Skeletal muscle tissue (tissue), 4 donors: Measurements from ENCODE around the gene CTNNA3. TPM values are rescaled to one million over a fixed set of nuclear protein-coding genes. Genes with fewer than 3 reads are reported as not detected.

ENCODE experiments used
- H3K27ac ChIP-seq: one replicate; pipeline ENCODE4 v1.7.0; 2013; ENCODE audit warnings: mild to moderate bottlenecking, low read depth, low read length, inconsistent platforms
- H3K27me3 ChIP-seq, 3 donors: one replicate each; pipeline ENCODE4 v1.7.0; 2013; ENCODE audit warnings: low read length in 3 of 3; ENCODE audit not compliant: control insufficient read depth in 3 of 3, insufficient read depth in 3 of 3
- H3K36me3 ChIP-seq, 3 donors: one replicate each; pipeline ENCODE4 v1.7.0; 2013; ENCODE audit warnings: low read length in 3 of 3; ENCODE audit not compliant: control insufficient read depth in 3 of 3, insufficient read depth in 3 of 3
- H3K4me1 ChIP-seq, 3 donors: one replicate each; pipeline ENCODE4 v1.7.0; 2013; ENCODE audit warnings: low read length in 3 of 3, mild to moderate bottlenecking in 3 of 3; ENCODE audit not compliant: control insufficient read depth in 3 of 3, insufficient read depth in 3 of 3
- H3K4me3 ChIP-seq, 3 donors: one replicate each; pipeline ENCODE4 v1.7.0; 2013; ENCODE audit warnings: low read length in 3 of 3
- H3K9ac ChIP-seq, 3 donors: one replicate each; pipeline ENCODE4 v1.7.0; 2013; ENCODE audit warnings: low read length in 3 of 3, mild to moderate bottlenecking in 3 of 3, moderate library complexity in 2 of 3, low read depth in 1 of 3
- H3K9me3 ChIP-seq, 3 donors: one replicate each; pipeline ENCODE4 v1.7.0; 2013; ENCODE audit warnings: low read length in 3 of 3; ENCODE audit not compliant: control insufficient read depth in 3 of 3
- total RNA-seq: library from RNA; depleted of rRNA; stranded (reverse); fragments of >200 nt; gene quantifications from one replicate; pipeline ENCODE4 v1.2.3, GENCODE V29; 2014
- donor health status: Osteomylitis.

The CTNNA3 gene
- total RNA-seq, 1 donor from 2014 or later: 24.0 TPM

GRCh38 chr10:65900271-65900670 is 1795.7 kb downstream of the CTNNA3 start:
- no peaks in the 10 kb centered on the region for H3K36me3 ChIP-seq
- no peak overlapping the region for H3K27ac ChIP-seq
- no peaks in the 10 kb centered on the region for H3K27me3 ChIP-seq
- no peak overlapping the region for H3K4me3 ChIP-seq
- H3K4me1 ChIP-seq: no peaks in the 10 kb centered on the region
- H3K9me3 ChIP-seq: no peaks in the 10 kb centered on the region
- no peak overlapping the region for H3K9ac ChIP-seq

- Histone ChIP-seq H3K9ac (no peak overlapping the region), H3K36me3 (no peaks in the 10 kb centered on the region), H3K4me3 (no peak overlapping the region), H3K27me3 (no peaks in the 10 kb centered on the region), H3K27ac (no peak overlapping the region), H3K4me1 (no peaks in the 10 kb centered on the region), H3K9me3 (no peaks in the 10 kb centered on the region)
These were observed 1797.9 kb downstream of the CTNNA3 start for GRCh38 chr10:65898055-65898454.

- Histone ChIP-seq H3K4me1 (no peaks in the 10 kb centered on the region), H3K27ac (no peak overlapping the region), H3K27me3 (no peaks in the 10 kb centered on the region), H3K9me3 (no peaks in the 10 kb centered on the region), H3K9ac (no peak overlapping the region), H3K4me3 (no peak overlapping the region), H3K36me3 (no peaks in the 10 kb centered on the region)
These were observed 1801.0 kb downstream of the CTNNA3 start for GRCh38 chr10:65894961-65895360.

GRCh38 chr10:65894379-65894778 is 1801.6 kb downstream of the CTNNA3 start:
- Histone ChIP-seq H3K9me3 (no peaks in the 10 kb centered on the region), H3K4me3 (no peak overlapping the region), H3K27ac (no peak overlapping the region), H3K9ac (no peak overlapping the region), H3K36me3 (no peaks in the 10 kb centered on the region), H3K27me3 (no peaks in the 10 kb centered on the region), H3K4me1 (no peaks in the 10 kb centered on the region)

GRCh38 chr10:65893676-65894075 is 1802.3 kb downstream of the CTNNA3 start:
- H3K9me3 ChIP-seq: no peaks in the 10 kb centered on the region
- no peak overlapping the region for H3K27ac ChIP-seq
- no peaks in the 10 kb centered on the region for H3K27me3 ChIP-seq
- H3K4me3 ChIP-seq: no peak overlapping the region
- H3K4me1 ChIP-seq: no peaks in the 10 kb centered on the region
- no peak overlapping the region for H3K9ac ChIP-seq
- H3K36me3 ChIP-seq: no peaks in the 10 kb centered on the region

- Histone ChIP-seq H3K4me1 (no peaks in the 10 kb centered on the region), H3K4me3 (no peak overlapping the region), H3K27ac (no peak overlapping the region), H3K9ac (no peak overlapping the region), H3K9me3 (no peaks in the 10 kb centered on the region), H3K36me3 (no peaks in the 10 kb centered on the region), H3K27me3 (no peaks in the 10 kb centered on the region)
These were observed 1803.7 kb downstream of the CTNNA3 start for GRCh38 chr10:65892284-65892683.

GRCh38 chr10:65891073-65891981 is 1804.7 kb downstream of the CTNNA3 start:
- Histone ChIP-seq H3K9me3 (no peaks in the 10 kb centered on the region), H3K27ac (no peak overlapping the region), H3K4me1 (no peaks in the 10 kb centered on the region), H3K4me3 (no peak overlapping the region), H3K9ac (no peak overlapping the region), H3K36me3 (no peaks in the 10 kb centered on the region), H3K27me3 (no peaks in the 10 kb centered on the region)

GRCh38 chr10:65864529-65864928 is 1831.5 kb downstream of the CTNNA3 start:
- no peaks in the 10 kb centered on the region for H3K27me3 ChIP-seq
- H3K4me3 ChIP-seq: no peak overlapping the region
- no peak overlapping the region for H3K9ac ChIP-seq
- H3K4me1 ChIP-seq: no peaks in the 10 kb centered on the region
- H3K27ac ChIP-seq: no peak overlapping the region
- no peaks in the 10 kb centered on the region for H3K9me3 ChIP-seq
- H3K36me3 ChIP-seq: no peaks in the 10 kb centered on the region

GRCh38 chr10:65864036-65864435 is 1832.0 kb downstream of the CTNNA3 start:
- Histone ChIP-seq H3K4me3 (no peak overlapping the region), H3K9me3 (no peaks in the 10 kb centered on the region), H3K27ac (no peak overlapping the region), H3K27me3 (no peaks in the 10 kb centered on the region), H3K4me1 (no peaks in the 10 kb centered on the region), H3K36me3 (no peaks in the 10 kb centered on the region), H3K9ac (no peak overlapping the region)
